Activated CD4-positive, alpha-beta T cell treated with anti-CD3 and anti-CD28 coated beads for 4 hours (primary cell): ENCODE measurements around the gene AKNAD1.

Source experiments
- DNase-seq, 2 donors: peaks; one replicate each; pipeline ENCODE4 v3.0.0-alpha.2; 2020

AKNAD1 gene

GRCh38 chr1:108862698-108863477, 6.0 kb upstream of the AKNAD1 start:
- no peak for DNase-seq

GRCh38 chr1:108862017-108862610, 5.2 kb upstream of the AKNAD1 start:
- DNase-seq: no peak

GRCh38 chr1:108861566-108861965, 4.7 kb upstream of the AKNAD1 start:
- no peak for DNase-seq

- DNase-seq: no peak
Observed at GRCh38 chr1:108860190-108860907, 3.5 kb upstream of the AKNAD1 start.

GRCh38 chr1:108858230-108858950, 1.5 kb upstream of the AKNAD1 start:
- DNase-seq: no peak

- DNase-seq: no peak
Observed at GRCh38 chr1:108854221-108855019, 2.5 kb downstream of the AKNAD1 start.

GRCh38 chr1:108852221-108852975, 4.5 kb downstream of the AKNAD1 start:
- no peak for DNase-seq

- DNase-seq: no peak
Observed at GRCh38 chr1:108851567-108851966, 5.3 kb downstream of the AKNAD1 start.

- no peak for DNase-seq
Observed at GRCh38 chr1:108850929-108851328, 6.0 kb downstream of the AKNAD1 start.

GRCh38 chr1:108848806-108849205, 8.1 kb downstream of the AKNAD1 start:
- no peak for DNase-seq

GRCh38 chr1:108847494-108847893, 9.4 kb downstream of the AKNAD1 start:
- no peak for DNase-seq

GRCh38 chr1:108845991-108846390, 10.9 kb downstream of the AKNAD1 start:
- DNase-seq: no peak

- no peak for DNase-seq
Observed at GRCh38 chr1:108845446-108845845, 11.4 kb downstream of the AKNAD1 start.

GRCh38 chr1:108843390-108844137, 13.3 kb downstream of the AKNAD1 start:
- no peak for DNase-seq

- no peak for DNase-seq
Observed at GRCh38 chr1:108842525-108843181, 14.2 kb downstream of the AKNAD1 start.

GRCh38 chr1:108841703-108842102, 15.2 kb downstream of the AKNAD1 start:
- DNase-seq: no peak

- DNase-seq: no peak
Observed at GRCh38 chr1:108832929-108833328, 24.0 kb downstream of the AKNAD1 start.

- DNase-seq: no peak
Observed at GRCh38 chr1:108831225-108831624, 25.7 kb downstream of the AKNAD1 start.

- DNase-seq: no peak
Observed at GRCh38 chr1:108830119-108831008, 26.5 kb downstream of the AKNAD1 start.
